Esophagus squamous epithelium (tissue), 5 donors: Measurements from ENCODE around the gene TSPAN11. TPM values are rescaled to one million over a fixed set of nuclear protein-coding genes. Genes with fewer than 3 reads are reported as not detected.

Experiments
- DNase-seq: peaks from one replicate; lab custom pipeline; 2025; lab: John Stamatoyannopoulos, UW
- H3K27ac ChIP-seq, 4 donors: fragments of 200-600 bp; sonication (generic); one replicate each; pipeline ENCODE4 v1.5.1; 2016 to 2019; ENCODE audit warnings: mild to moderate bottlenecking in 1 of 4
- H3K27me3 ChIP-seq, 4 donors: fragments of 200-600 bp; sonication (generic); 1 replicate in 3 of 4; 2 replicates in 1 of 4; pipeline versions ENCODE4 v1.5.1 to v1.6.0; 2017 to 2021; ENCODE audit warnings: antibody characterized with exemption in 1 of 4
- H3K36me3 ChIP-seq, 3 donors: fragments of 200-600 bp; sonication (generic); one replicate each; pipeline ENCODE4 v1.5.1; 2016 to 2019
- H3K4me1 ChIP-seq, 3 donors: fragments of 200-600 bp; sonication (generic); one replicate each; pipeline ENCODE4 v1.5.1; 2017 to 2019
- H3K4me3 ChIP-seq, 4 donors: fragments of 200-600 bp; sonication (generic); 1 replicate in 3 of 4; 2 replicates in 1 of 4; pipeline ENCODE4 v1.5.1; 2016 to 2019; ENCODE audit warnings: mild to moderate bottlenecking in 2 of 4, moderate library complexity in 1 of 4
- H3K9me3 ChIP-seq, 3 donors: fragments of 200-600 bp; sonication (generic); one replicate each; pipeline ENCODE4 v1.5.1; 2016 to 2019
- CTCF ChIP-seq, 6 experiments: fragments of 450-650 bp in 4 of 6; fragments of 200-600 bp in 2 of 6; sonication (generic) in 2 of 6; IDR thresholded peaks; one replicate each; pipeline ENCODE4 v1.5.1; 2016 to 2019; ENCODE audit warnings: antibody characterized with exemption in 6 of 6, mild to moderate bottlenecking in 4 of 6, moderate library complexity in 4 of 6
- POLR2A ChIP-seq, 4 donors: fragments of 450-650 bp; IDR thresholded peaks; one replicate each; pipeline ENCODE4 v1.6.1; 2017; ENCODE audit warnings: antibody characterized with exemption in 4 of 4, mild to moderate bottlenecking in 4 of 4, moderate library complexity in 3 of 4
- WGBS, 2 donors: methylation state at CpG; one replicate each; pipeline ENCODE4 v1.1.5; 2018; 5-methylcytosine and 5-hydroxymethylcytosine counted together
- intact Hi-C: fragments of 100-400 bp; cut with DNase I; formaldehyde crosslinking; loops from one replicate; pipeline ENCODE4 v1.15.0; 2022
- total RNA-seq, 4 donors: library from RNA; depleted of rRNA; stranded (reverse); fragments of >200 nt; gene quantifications; one replicate each; pipeline ENCODE4 v1.1.0, GENCODE V29; 2016
- donor health status: DM: yes; HTN: yes; CAD: no.

TSPAN11 gene
- total RNA-seq, 4 donors from 2014 or later, result 0.27 to 3.0 (median 1.2) TPM

DNA sequence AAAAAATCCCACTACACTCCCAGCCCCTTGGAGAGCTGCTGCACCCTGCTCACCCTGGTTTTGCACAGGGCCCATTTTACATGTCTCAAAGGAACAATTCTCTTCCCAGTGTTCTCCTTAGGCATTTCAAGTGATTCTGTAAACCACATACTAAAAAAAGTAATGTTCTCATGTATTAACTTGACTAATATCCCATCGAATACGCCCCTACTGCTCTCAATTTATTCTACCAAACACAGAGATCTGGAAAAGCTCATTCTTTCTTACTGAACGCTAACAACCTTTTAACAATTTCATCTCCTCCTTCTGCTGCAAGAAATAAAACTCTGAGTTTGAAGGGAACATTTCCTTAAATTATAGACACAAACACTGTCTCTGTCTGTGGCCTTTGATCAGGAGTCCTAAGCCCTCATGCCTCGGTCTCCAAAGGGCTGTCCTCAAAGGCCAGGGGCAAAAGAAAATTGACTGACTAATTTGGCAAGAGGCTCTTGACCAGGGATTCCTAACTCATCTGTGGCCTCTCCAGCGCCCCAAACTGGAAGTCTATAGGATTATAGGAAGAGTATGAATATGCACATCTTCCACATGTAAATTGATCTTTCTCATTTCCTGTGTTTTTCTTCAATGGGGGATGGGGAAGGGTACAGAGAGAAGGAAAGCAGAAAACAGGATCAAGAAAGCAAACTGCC lies 17.1 kb upstream of the TSPAN11 start:
- no peak overlapping the region for H3K4me3 ChIP-seq
- intact Hi-C loops, result no loop called here
- peaks cover 0 to 4% (median 0%) of the 10 kb centered on the region in 3 donors for H3K4me1 ChIP-seq
- TF ChIP-seq CTCF (IDR thresholded peaks at IDR 0.05) (no peak), POLR2A (IDR thresholded peaks at IDR 0.05) (no peak)
- H3K27ac ChIP-seq, result peak overlapping the region in 2 of 4 donors; percentile 2 to 41
- H3K9me3 ChIP-seq, result no peaks in the 10 kb centered on the region
- no peaks in the 10 kb centered on the region for H3K27me3 ChIP-seq
- no peak for DNase-seq
- 61 to 64% methylated on average over 5 of the region's 5 CpGs for WGBS, 2 donors
- H3K36me3 ChIP-seq, result no peaks in the 10 kb centered on the region

DNA sequence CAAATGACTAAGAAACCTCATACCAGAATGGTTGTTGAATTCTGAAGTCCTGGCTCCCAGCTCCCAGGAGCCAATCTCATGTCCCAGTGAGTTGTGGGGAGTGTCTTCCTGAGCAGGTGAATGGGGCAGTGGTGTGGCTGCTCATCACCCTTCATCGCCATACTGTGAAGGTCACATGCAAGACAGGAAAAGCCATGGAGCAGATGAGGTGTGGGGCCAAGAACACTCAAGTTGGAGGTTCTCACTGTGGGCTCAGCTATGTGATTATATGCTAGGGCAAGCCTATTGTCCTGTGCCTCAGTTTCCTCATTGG lies 16.6 kb upstream of the TSPAN11 start:
- intact Hi-C loops, result no loop called here
- Histone ChIP-seq H3K4me3 (no peak overlapping the region), H3K36me3 (no peaks in the 10 kb centered on the region), H3K27ac (no peak overlapping the region), H3K4me1 (peaks cover 0 to 4% (median 0%) of the 10 kb centered on the region in 3 donors), H3K9me3 (no peaks in the 10 kb centered on the region), H3K27me3 (no peaks in the 10 kb centered on the region)
- TF ChIP-seq CTCF (IDR thresholded peaks at IDR 0.05), result no peak
- no peak for TF ChIP-seq POLR2A (IDR thresholded peaks at IDR 0.05)
- no peak for DNase-seq
- WGBS, 2 donors, result no CpG with 5 or more reads among the region's 1 CpG

DNA sequence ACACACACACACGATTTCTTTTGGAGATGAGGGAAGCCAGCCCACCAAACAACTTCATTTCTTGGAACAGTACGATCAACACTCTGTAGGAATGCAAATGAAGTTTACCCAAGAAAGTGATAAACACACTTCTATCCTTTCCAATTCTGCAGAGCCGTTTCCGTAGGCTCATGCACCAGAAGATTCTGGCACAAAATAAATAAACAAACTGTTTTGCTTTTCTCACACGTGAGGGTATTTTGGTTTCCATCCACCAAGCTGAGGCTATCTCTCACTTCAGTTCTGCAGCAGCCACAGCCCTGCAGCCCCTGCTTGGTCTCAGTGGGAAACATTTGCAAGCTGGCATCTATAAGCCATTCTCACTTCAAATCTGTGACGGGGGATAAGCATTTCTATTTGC lies 15.3 kb upstream of the TSPAN11 start:
- Histone ChIP-seq H3K4me1 (peaks cover 0 to 4% (median 0%) of the 10 kb centered on the region in 3 donors), H3K9me3 (no peaks in the 10 kb centered on the region), H3K36me3 (no peaks in the 10 kb centered on the region), H3K27ac (no peak overlapping the region), H3K27me3 (no peaks in the 10 kb centered on the region), H3K4me3 (no peak overlapping the region)
- DNase-seq, result no peak
- TF ChIP-seq POLR2A (IDR thresholded peaks at IDR 0.05) (no peak), CTCF (IDR thresholded peaks at IDR 0.05) (no peak)
- WGBS, 2 donors, result 57 to 60% methylated on average over 5 to 6 of the region's 6 CpGs
- intact Hi-C loops, result no loop called here

DNA sequence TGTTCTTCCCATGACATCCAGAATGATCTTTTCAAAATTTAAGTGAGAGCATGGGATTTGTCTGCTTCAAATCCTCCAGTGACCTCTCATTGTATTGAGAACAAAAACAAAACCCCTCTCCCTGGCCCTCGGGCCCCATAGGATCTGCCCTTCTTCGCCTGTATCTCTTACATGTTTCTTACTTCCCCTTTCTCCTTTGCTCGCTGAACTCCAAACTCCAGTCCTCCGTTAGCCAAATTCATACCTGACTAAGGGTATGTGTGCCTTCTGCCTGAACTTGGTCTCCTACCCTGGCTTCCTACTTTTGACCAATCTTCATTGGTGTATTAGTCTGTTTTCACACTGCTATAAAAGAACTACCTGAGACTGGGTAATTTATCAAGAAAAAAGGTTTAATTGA lies 13.2 kb upstream of the TSPAN11 start:
- no peaks in the 10 kb centered on the region for H3K36me3 ChIP-seq
- H3K27me3 ChIP-seq, result no peaks in the 10 kb centered on the region
- DNase-seq, result no peak
- H3K4me3 ChIP-seq, result no peak overlapping the region
- TF ChIP-seq CTCF (IDR thresholded peaks at IDR 0.05) (no peak), POLR2A (IDR thresholded peaks at IDR 0.05) (no peak)
- WGBS, 2 donors, result 50 to 62% methylated on average over 4 of the region's 4 CpGs
- H3K9me3 ChIP-seq, result no peaks in the 10 kb centered on the region
- H3K27ac ChIP-seq, result no peak overlapping the region
- intact Hi-C loops, result no loop called here
- H3K4me1 ChIP-seq, result peaks cover 0 to 4% (median 0%) of the 10 kb centered on the region in 3 donors

GRCh38 chr12:30914986-30915591 lies 11.5 kb upstream of the TSPAN11 start:
- H3K36me3 ChIP-seq, result no peaks in the 10 kb centered on the region
- WGBS, 2 donors, result 61 to 85% methylated on average over 7 to 9 of the region's 9 CpGs
- no peak overlapping the region for H3K27ac ChIP-seq
- H3K9me3 ChIP-seq, result no peaks in the 10 kb centered on the region
- intact Hi-C loops, result no loop called here
- H3K27me3 ChIP-seq, result no peaks in the 10 kb centered on the region
- no peak for TF ChIP-seq POLR2A (IDR thresholded peaks at IDR 0.05)
- no peak for TF ChIP-seq CTCF (IDR thresholded peaks at IDR 0.05)
- H3K4me1 ChIP-seq, result no peaks in the 10 kb centered on the region
- DNase-seq, result no peak
- no peak overlapping the region for H3K4me3 ChIP-seq
